Measurements from ENCODE around the gene HDAC4.

HDAC4 gene

DNA sequence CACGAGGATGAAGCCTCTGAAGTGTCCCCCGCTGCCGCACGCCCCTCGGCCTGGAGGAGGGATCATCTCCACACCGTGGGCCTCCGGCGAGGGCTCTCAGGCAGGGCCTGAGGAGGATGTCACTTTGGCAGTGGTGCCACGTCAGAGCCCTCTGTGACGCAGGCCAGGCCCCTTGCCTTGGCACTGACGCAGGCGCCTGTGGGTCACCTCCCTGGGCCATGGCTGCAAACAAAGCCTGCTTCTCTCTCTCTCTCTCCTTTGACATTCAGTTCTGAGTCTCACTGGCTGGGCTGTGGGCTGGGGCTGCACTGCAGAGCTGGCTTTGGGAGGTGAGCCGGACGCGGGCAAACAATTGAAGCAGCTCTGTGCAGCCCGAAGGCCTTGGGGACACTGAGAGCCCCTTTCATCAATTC lies 279.2 kb downstream of the HDAC4 start (continued):
- no peak for TF ChIP-seq ZNF701 (tag by site-specific recombination; IDR thresholded peaks at IDR 0.05)

DNA sequence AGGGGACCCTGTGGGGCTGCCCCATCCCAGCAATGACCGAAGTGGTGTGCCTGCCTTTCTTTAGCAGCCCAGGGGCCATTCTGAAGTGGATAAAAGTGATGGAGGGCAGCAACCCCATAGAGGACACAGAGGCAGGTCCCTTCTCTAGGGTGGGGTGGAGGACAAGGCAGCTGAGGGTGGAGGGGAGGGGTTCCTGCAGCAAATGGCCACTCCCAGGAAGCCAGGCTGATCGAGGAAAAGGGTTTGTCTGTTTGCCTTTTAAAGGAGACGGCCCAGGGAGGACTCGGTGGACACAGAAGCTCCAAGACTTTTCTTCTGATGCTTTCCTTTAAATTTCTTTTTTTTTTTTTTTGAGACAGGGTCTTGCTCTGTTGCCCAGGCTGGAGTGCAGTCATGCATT lies 280.2 kb downstream of the HDAC4 start:
- Histone ChIP-seq H3K36me3 (ENCODE audit: control insufficient read depth in 2 of 2, insufficient read depth in 1 of 2, low read length in 2 of 2) (peaks cover 0 to 16% of the 10 kb centered on the region in 2 experiments; a peak in 1 of 3 replicates), H3K9me3 (ENCODE audit: control insufficient read depth, insufficient read depth, low read depth, low read length) (no peaks in the 10 kb centered on the region), H3K4me3 (ENCODE audit: low read depth, low read length) (no peak overlapping the region), H3K4me1 (ENCODE audit: control insufficient read depth, insufficient read depth, low read length) (no peaks in the 10 kb centered on the region), H3K27ac (ENCODE audit: extremely low read depth, low read depth, low read length) (no peak overlapping the region)
- ChIA-PET CTCF (no interaction called here), POLR2A (no interaction called here)
- no peak for TF ChIP-seq ZNF560 (tag by site-specific recombination; IDR thresholded peaks at IDR 0.05; ENCODE audit: borderline replicate concordance)
- TF ChIP-seq ZNF596 (tag by site-specific recombination; IDR thresholded peaks at IDR 0.05): no peak
- TF ChIP-seq KLF7 (tag by site-specific recombination; IDR thresholded peaks at IDR 0.05; ENCODE audit: borderline replicate concordance): no peak

DNA sequence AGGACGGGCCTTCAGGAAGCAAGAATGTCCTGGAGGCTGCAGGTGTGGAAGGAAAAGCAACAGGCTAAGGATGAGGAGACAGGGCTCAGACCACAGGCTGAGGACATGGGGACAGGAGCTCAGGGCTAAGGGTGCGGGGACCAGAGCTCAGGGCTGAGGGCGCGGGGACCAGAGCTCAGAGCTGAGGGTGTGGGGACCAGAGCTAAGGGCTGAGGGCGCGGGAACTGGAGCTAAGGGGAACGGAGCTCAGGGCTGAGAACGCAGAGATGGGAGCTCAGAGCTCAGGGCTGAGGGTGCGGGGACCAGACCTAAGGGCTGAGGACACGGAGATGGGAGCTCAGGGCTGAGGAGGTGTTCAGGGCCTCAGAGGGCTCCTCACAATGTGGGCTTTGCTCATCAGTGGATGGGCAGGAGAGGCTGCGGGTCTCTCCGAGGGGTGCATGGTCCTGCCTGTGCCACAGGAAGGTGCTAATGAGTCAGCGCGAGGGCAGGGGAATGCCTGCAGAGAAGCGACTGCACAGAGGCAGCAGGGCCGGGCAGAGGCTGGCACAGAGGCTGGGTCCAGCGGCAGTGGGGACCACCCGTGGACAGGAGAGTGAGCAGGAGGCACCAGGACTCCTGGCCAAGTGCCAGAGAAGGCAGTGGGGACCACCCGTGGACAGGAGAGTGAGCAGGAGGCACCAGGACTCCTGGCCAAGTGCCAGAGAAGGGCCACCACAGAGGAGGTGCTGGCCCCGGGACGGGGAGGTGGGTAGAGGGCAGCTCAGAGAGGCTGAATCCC lies 281.3 kb downstream of the HDAC4 start:
- POLR2A ChIA-PET: no interaction called here
- Histone ChIP-seq H3K27ac (ENCODE audit: extremely low read depth, low read depth, low read length) (no peak overlapping the region), H3K4me1 (ENCODE audit: control insufficient read depth, insufficient read depth, low read length) (no peaks in the 10 kb centered on the region)

DNA sequence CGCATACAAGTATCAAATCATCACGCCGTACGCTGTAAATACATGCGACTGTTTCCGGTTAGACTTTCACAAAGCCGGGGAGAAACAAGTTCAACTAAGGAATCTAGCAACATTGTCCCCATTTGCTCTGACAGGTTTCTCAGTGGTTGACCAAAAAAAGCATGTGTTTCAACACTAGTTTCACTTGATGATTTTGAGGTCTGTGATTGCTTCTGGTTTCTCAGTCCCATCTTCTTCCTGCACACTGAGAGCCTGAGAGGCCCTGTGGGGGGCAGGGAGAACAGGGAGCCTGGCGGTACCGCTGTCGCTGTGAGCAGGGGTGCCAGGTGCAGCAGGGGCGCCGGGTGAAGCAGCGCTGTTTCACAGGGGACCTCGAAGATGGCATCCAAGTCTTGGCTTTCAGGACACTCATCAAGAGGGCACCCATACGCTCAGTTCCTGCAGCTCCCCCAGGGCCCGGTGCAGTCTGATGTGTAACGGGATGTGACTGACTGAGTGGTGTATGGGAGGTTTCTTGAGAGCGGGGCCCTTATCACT lies 282.1 kb downstream of the HDAC4 start:
- ChIA-PET CTCF (interaction anchor here (0.6 kb wide), 2 partner anchors 24 to 276 kb away, joined by 3 read pairs; no protein-coding TSS in a partner anchor), POLR2A (no interaction called here)
- H3K4me3 ChIP-seq (ENCODE audit: low read depth, low read length): no peak overlapping the region
- H3K4me1 ChIP-seq (ENCODE audit: control insufficient read depth, insufficient read depth, low read length): peaks cover under 1% of the 10 kb centered on the region
- H3K9me3 ChIP-seq (ENCODE audit: control insufficient read depth, insufficient read depth, low read depth, low read length): no peaks in the 10 kb centered on the region
- H3K36me3 ChIP-seq (ENCODE audit: control insufficient read depth in 2 of 2, insufficient read depth in 1 of 2, low read length in 2 of 2): no peaks in the 10 kb centered on the region
- H3K27ac ChIP-seq (ENCODE audit: extremely low read depth, low read depth, low read length): no peak overlapping the region
- TF ChIP-seq, protein P1, sequence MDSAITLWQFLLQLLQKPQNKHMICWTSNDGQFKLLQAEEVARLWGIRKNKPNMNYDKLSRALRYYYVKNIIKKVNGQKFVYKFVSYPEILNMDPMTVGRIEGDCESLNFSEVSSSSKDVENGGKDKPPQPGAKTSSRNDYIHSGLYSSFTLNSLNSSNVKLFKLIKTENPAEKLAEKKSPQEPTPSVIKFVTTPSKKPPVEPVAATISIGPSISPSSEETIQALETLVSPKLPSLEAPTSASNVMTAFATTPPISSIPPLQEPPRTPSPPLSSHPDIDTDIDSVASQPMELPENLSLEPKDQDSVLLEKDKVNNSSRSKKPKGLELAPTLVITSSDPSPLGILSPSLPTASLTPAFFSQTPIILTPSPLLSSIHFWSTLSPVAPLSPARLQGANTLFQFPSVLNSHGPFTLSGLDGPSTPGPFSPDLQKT (IDR thresholded peaks at IDR 0.05; ENCODE audit: borderline replicate concordance, low read depth, low read length): no peak
- TF ChIP-seq ZNF391 (tag by site-specific recombination; IDR thresholded peaks at IDR 0.05; ENCODE audit: borderline replicate concordance, low read depth) (no peak), SP7 (tag by site-specific recombination; IDR thresholded peaks at IDR 0.05) (no peak), HOXA7 (CRISPR knock-in tag; IDR thresholded peaks at IDR 0.05; ENCODE audit: borderline replicate concordance) (no peak), ZNF155 (tag by site-specific recombination; IDR thresholded peaks at IDR 0.05) (no peak), ZNF366 (tag by site-specific recombination; conservative IDR thresholded peaks at IDR 0.05) (no peak), ZBTB7A (tag by site-specific recombination; IDR thresholded peaks at IDR 0.05; ENCODE audit: low read depth) (no peak), ZNF76 (tag by site-specific recombination; IDR thresholded peaks at IDR 0.05; ENCODE audit: borderline replicate concordance, low read depth) (no peak), ZNF248 (tag by site-specific recombination; IDR thresholded peaks at IDR 0.05) (no peak), ZNF10 (tag by site-specific recombination; IDR thresholded peaks at IDR 0.05) (no peak), MYNN (tag by site-specific recombination; IDR thresholded peaks at IDR 0.05; ENCODE audit: borderline replicate concordance) (no peak), ZNF621 (tag by site-specific recombination; IDR thresholded peaks at IDR 0.05) (no peak), ZNF555 (tag by site-specific recombination; conservative IDR thresholded peaks at IDR 0.05) (no peak), ZNF302 (tag by site-specific recombination; IDR thresholded peaks at IDR 0.05; ENCODE audit: low read depth) (no peak)
- TF ChIP-seq, protein P2, sequence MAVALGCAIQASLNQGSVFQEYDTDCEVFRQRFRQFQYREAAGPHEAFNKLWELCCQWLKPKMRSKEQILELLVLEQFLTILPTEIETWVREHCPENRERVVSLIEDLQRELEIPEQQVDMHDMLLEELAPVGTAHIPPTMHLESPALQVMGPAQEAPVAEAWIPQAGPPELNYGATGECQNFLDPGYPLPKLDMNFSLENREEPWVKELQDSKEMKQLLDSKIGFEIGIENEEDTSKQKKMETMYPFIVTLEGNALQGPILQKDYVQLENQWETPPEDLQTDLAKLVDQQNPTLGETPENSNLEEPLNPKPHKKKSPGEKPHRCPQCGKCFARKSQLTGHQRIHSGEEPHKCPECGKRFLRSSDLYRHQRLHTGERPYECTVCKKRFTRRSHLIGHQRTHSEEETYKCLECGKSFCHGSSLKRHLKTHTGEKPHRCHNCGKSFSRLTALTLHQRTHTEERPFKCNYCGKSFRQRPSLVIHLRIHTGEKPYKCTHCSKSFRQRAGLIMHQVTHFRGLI (tag by site-specific recombination; IDR thresholded peaks at IDR 0.05): no peak

More for the DNA sequence above, 281.3 kb downstream of the HDAC4 start:
- H3K4me3 ChIP-seq (ENCODE audit: low read depth, low read length): no peak overlapping the region
- peaks cover 0 to 5% of the 10 kb centered on the region in 2 experiments; a peak in 1 of 3 replicates for H3K36me3 ChIP-seq (ENCODE audit: control insufficient read depth in 2 of 2, insufficient read depth in 1 of 2, low read length in 2 of 2)
- no peaks in the 10 kb centered on the region for H3K9me3 ChIP-seq (ENCODE audit: control insufficient read depth, insufficient read depth, low read depth, low read length)
- no peak for TF ChIP-seq YY2 (tag by site-specific recombination; IDR thresholded peaks at IDR 0.05)
- no peak for TF ChIP-seq ZNF214 (tag by site-specific recombination; IDR thresholded peaks at IDR 0.05; ENCODE audit: borderline replicate concordance)
- peak; percentile 98 for TF ChIP-seq ZIC2 (tag by site-specific recombination; IDR thresholded peaks at IDR 0.05)
- TF ChIP-seq ZFP37 (tag by site-specific recombination; IDR thresholded peaks at IDR 0.05): no peak
- TF ChIP-seq, protein P3, sequence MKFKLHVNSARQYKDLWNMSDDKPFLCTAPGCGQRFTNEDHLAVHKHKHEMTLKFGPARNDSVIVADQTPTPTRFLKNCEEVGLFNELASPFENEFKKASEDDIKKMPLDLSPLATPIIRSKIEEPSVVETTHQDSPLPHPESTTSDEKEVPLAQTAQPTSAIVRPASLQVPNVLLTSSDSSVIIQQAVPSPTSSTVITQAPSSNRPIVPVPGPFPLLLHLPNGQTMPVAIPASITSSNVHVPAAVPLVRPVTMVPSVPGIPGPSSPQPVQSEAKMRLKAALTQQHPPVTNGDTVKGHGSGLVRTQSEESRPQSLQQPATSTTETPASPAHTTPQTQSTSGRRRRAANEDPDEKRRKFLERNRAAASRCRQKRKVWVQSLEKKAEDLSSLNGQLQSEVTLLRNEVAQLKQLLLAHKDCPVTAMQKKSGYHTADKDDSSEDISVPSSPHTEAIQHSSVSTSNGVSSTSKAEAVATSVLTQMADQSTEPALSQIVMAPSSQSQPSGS (tag by site-specific recombination; IDR thresholded peaks at IDR 0.05; ENCODE audit: low read depth): no peak
- TF ChIP-seq GLIS1 (tag by site-specific recombination; IDR thresholded peaks at IDR 0.05): peak; percentile 56; the same call in 1 of the 2 replicates
- TF ChIP-seq ZNF707 (tag by site-specific recombination; IDR thresholded peaks at IDR 0.05): no peak
- no peak for TF ChIP-seq ZNF404 (tag by site-specific recombination; IDR thresholded peaks at IDR 0.05)
- TF ChIP-seq, protein P4, sequence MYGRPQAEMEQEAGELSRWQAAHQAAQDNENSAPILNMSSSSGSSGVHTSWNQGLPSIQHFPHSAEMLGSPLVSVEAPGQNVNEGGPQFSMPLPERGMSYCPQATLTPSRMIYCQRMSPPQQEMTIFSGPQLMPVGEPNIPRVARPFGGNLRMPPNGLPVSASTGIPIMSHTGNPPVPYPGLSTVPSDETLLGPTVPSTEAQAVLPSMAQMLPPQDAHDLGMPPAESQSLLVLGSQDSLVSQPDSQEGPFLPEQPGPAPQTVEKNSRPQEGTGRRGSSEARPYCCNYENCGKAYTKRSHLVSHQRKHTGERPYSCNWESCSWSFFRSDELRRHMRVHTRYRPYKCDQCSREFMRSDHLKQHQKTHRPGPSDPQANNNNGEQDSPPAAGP (tag by site-specific recombination; IDR thresholded peaks at IDR 0.05): no peak
- CTCF ChIA-PET: interaction anchor here (0.6 kb wide), 2 partner anchors 23 to 275 kb away, joined by 3 read pairs; no protein-coding TSS in a partner anchor
